Measurements from ENCODE around the gene ESRRA.

The ESRRA gene

DNA sequence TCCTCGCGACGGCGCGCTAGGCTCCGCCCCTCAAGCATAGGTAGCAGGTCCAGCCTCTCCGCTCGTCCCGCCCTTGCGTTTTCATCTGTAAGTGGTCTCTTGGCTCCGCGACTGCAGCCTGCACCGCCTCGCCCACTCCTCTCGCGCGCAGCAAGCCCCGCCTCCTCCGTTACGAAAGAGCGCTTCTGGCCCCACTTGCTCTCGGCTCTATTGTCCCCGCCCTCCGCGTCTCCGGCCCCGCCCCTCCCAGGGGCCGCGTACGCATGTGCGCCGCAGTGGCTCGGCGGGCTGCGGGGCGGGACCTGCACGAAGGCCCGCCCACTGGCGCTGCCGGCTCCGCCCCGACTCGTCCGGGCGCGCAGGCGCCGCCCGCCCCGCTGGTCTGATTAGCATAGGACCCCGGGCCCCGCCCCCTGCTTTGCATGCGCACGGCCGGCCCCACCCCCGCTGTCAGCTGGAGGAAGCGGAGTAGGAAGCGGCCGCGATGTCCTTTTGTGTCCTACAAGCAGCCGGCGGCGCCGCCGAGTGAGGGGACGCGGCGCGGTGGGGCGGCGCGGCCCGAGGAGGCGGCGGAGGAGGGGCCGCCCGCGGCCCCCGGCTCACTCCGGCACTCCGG is at the start of gene ESRRA:
ESRRA (plus strand) TSS at position 450 of the 616 bp plus-strand sequence. CDS start 1,656 bp downstream, outside the sequence.
- DNase-seq = peak; percentile 100

DNA sequence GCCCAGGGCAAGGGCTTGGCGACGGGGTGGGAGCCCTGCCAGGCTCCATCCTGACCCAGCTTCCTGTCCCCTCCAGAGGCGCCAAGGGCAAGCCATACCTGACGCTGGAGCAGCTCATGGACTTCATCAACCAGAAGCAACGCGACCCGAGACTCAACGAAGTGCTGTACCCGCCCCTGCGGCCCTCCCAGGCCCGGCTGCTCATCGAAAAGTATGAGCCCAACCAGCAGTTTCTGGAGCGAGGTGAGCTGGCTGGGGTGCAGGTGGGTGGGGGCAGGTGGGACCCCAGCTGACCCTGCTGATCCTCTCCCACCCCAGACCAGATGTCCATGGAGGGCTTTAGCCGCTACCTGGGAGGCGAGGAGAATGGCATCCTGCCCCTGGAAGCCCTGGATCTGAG is 49.0 kb upstream of the ESRRA start:
- no peak for DNase-seq

- no peak for DNase-seq
Measured at GRCh38 chr11:64258356-64258755, 47.0 kb upstream of the ESRRA start.

- no peak for DNase-seq
Measured at GRCh38 chr11:64258946-64259532, 46.3 kb upstream of the ESRRA start.

DNA sequence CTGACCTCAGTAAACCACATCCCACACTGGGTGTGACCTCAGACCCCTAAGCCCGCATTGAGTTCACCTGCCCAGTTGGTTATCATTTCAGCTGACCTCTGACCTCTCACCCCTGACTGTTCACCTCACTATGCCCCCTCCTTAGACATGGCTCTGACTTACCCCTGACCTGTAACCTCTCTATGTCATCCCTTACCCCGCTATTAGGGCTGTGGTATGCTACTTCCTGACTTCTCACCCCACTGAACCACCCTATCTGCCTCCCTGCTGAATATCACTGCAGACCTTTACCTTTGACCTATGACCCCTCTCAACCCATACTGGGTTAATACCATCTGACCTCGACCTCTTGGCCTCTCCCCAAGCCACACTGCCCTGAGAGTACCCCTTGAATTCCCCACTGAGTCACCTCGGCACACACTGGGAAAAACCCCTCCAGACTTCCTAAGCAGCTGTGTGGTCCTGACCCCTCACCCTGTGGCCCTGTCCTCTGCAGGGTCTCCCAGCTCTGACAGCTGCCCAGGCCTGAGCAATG is 45.7 kb upstream of the ESRRA start:
- DNase-seq = no peak

DNA sequence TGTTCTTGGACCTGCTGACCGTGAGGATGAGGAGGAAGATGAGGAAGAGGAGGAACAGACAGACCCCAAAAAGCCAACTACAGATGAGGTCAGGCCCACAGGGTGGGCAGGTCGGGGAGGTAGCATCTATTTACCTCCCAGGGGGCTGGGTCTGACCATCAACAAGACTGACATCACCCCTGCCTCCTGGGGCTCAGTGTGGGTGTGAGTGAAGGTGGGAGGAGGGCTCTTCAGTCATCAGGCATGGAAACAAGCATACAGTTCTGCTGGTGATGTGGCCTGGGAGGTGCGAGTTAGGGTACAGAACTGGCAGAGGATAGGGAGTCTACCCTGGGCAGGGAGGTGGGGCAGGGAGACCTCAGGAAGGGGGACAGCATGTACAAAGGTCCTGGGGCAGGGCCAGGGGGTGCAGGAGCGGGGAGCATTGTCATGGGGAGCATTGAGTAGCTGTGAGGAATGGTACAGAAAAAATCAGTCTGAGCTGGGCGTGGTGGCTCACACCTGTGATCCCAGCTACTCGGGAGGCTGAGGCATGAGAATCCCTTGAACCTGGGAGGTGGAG is 45.1 kb upstream of the ESRRA start:
- no peak for DNase-seq

- no peak for DNase-seq
Measured at GRCh38 chr11:64261556-64262080, 43.7 kb upstream of the ESRRA start.

GRCh38 chr11:64262271-64263002 is 42.9 kb upstream of the ESRRA start:
- DNase-seq = no peak

DNA sequence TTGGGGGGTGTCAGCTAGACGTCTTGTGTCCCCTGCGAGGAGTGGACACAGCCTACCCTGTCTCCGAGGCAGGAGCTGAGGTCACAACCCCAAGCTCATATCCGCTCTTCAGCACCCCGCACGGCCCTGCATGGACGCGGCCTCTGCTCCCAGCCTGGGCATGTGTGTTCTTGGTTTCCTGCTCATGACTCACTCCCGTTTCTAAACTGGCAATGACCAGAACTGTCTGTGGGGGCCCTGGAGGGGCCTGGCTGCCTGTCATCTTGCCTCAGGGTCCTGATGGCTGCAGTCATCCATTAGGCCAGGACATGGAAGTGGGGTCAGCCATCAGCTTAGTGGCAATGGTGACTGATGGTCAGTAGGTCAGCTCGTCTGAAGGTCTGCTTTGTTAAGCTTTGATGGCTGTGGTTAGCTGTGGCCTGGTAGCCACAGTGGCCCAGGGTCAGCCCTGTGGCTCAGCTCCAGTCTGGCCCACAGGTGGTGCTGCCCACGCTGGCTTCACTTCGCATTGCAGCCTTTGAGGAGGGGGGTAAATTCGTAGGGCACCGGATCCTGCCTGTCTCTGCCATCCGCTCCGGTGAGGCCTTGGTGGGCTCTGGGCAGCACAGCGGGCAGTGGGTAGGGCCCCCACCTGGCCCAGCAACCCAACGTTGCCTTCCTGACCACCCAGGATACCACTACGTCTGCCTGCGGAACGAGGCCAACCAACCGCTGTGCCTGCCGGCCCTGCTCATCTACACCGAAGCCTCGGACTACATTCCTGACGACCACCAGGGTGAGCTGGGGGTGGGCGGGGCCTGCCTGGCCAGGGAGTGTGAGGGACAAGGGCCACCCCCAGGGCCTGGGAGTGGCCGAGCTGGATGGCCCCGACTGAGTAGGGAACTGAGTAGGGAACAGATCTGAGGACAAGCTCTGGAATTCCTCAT is 42.0 kb upstream of the ESRRA start:
- DNase-seq = no peak

DNA sequence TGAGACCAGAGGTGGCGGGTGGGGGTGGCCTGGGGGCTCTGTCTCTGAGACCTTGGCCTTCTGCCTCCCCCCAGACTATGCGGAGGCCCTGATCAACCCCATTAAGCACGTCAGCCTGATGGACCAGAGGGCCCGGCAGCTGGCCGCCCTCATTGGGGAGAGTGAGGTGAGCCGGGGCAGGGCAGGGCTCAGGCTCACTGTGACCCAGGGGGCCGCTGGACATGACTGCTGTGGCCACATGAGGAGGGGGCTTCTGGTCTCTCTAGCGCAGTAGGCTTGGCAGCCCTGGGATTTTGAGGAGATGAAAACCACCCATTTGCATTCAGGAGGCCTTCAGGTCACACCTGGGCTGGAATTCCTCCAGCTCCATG is 41.4 kb upstream of the ESRRA start:
- DNase-seq = no peak

DNA sequence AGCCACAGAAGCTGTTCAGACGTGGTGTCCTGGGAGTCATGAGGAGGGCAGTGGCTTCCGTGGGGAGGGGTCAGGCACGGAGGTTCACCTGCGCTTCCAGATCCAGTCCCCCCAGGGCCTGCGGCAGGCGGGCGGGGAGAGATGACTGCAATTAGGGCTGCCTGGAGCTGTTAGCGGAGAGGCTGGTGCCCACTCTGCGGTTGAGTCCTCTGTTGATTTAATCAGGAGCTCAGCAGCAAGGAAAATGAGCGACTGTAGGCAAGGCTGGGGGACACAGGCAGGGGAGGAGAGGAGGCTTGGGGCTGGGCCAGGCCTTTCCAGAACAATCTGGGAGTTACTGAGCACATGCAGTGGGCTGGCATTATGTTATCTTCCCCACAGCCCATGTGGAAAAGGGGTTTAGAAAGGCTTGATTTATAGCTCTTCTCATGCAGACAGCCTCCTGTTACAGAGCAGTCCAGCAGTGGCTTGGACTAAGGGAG is 40.9 kb upstream of the ESRRA start:
- DNase-seq = no peak

DNA sequence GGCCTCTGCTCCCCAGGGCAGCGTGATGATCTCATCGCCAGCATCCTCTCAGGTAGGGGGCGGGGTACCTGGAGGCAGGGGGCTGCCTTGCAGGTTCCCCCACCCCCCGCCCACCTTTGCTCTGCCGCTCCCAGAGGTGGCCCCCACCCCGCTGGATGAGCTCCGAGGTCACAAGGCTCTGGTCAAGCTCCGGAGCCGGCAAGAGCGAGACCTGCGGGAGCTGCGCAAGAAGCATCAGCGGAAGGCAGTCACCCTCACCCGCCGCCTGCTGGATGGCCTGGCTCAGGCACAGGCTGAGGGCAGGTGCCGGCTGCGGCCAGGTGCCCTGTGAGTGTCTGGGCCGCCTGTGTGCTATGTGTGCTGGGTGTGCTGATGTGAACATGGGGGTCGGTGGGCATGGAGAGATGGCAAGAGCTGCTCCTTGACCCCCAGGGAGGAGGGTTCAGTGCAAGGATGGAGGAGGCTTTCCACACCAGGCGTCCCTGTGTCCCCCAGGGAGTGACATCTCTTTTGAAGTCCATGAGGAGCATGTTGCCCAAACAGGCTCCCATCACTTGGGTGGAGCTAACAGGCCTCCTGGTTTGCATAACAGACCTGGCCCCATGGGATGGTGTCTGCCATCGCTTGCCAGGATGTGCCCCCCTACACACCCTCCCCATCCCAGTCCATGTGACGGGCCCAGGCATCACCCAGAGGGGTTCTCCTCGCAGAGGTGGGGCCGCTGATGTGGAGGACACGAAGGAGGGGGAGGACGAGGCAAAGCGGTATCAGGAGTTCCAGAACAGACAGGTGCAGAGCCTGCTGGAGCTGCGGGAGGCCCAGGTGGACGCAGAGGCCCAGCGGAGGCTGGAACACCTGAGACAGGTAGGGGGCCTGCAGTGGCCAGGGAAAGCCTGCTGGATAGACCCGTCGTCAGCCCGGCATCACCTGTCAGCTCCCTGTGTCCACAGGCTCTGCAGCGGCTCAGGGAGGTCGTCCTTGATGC is 39.9 kb upstream of the ESRRA start:
- no peak for DNase-seq

GRCh38 chr11:64266339-64266738 is 39.0 kb upstream of the ESRRA start:
- DNase-seq = no peak

- no peak for DNase-seq
Measured at GRCh38 chr11:64267207-64267945, 37.9 kb upstream of the ESRRA start.

- DNase-seq = no peak
Measured at GRCh38 chr11:64268025-64268892, 37.1 kb upstream of the ESRRA start.

DNA sequence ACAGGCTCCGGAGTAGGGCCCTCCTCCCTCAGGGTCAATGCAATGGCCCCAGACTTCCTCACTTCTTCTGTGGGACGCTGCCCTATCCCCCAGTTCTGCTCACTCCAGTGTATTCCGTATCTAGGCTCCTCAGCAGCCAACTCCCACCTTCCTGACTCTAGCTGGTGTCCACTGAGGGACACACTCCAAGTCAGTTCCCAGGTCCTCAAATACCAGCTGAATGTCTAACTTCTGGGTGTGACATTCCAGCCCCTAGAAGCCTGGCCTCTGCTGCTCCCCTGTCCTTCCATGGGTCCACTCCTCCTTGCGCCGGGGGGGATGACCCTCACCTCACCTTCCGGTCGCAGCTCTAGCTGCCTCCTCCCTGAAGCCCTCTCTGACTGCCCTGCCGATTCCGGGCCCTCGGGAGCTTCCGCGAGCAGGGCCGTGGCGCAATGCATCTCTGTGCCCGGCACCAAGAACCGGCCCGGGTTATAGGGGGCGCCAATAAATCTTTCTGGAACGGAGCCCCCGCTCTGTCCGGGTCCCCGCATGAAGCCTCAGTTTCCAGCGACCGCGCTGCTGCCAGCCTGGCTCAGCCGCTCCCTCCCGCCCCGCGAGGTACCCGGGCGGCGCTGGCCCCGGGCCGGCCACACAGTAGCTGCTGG is 36.3 kb upstream of the ESRRA start:
- no peak for DNase-seq

GRCh38 chr11:64269540-64270220 is 35.6 kb upstream of the ESRRA start:
- peak; percentile 99 for DNase-seq

Measured in COR-L47 (cell line).